Activated CD8-positive, alpha-beta memory T cell treated with anti-CD3 and anti-CD28 coated beads for 4 hours (primary cell): ENCODE data around the gene EXOG.

Experiments
- DNase-seq, 2 donors: peaks; one replicate each; pipeline ENCODE4 v3.0.0-alpha.2; 2020; ENCODE audit warnings: low read depth in 2 of 2

Gene EXOG

DNA sequence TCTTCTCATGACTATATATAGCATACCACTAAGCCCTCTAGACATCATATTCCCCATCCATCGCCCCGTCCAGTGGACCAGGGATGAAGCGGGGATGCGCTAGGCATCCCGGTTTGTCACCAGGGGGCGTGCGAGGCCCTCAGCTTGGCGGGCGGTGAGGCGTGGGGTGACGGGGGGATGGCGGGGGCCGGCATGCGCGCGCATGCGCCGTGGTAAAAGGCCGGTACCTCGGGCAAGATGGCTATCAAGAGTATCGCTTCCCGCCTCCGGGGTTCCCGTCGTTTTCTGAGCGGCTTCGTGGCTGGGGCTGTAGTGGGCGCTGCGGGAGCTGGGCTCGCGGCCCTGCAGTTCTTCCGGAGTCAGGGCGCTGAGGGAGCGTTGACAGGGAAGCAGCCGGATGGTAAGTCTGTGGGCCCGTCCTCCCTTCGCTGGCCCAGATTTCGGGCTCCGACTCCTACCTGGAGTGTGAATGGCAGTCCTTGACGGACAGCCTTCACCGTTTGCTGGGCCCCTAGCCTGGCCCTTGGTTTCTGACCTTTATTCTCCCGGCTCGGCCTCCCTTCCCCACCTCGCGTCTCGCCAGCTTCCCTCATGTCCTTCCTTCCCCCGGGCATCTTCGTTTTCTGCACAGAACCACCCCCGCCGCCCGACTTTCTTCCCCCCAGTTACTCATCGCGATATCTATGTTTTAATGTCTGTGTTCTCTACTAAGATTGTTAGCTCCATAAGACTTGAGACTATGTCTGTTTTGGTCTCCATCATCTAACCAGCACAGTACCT, at the start of gene EXOG:
Gene EXOG, plus strand, starts transcription at position 210 of the 780 bp plus-strand sequence. Its CDS starts 28 bp downstream, at position 238.
- peak; percentile 87 to 92 for DNase-seq

- no peak for DNase-seq
Measured at GRCh38 chr3:38446812-38447211, 49.3 kb upstream of the EXOG start.

DNA sequence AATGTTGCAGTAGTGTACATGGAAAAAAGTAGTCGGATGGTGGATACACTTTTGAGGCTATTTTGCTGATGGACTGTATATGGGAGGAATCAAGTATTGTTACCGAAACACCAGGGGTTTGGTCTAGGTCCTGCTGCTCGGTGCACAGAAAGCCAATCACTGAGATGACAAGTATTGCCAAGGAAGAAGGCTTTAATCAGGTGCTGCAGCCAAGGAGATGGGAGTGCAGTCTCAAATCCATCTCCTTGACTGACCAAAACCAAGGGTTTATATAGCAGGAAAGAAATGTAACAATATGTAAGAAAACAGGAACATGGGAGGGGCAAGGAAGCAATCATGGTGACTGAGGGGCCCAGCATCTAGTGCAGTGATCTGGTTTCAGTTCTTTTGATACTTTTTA, 45.3 kb upstream of the EXOG start:
- no peak for DNase-seq

GRCh38 chr3:38453075-38453912, 42.8 kb upstream of the EXOG start, which contains the start of gene ACVR2B:
Gene ACVR2B (plus strand): TSS chr3:38453890. CDS start chr3:38454323, 433 bp downstream.
- DNase-seq, result peak; percentile 38 to 58

- DNase-seq, result no peak
Measured at GRCh38 chr3:38453913-38454177, 42.3 kb upstream of the EXOG start.

- no peak for DNase-seq
Measured at GRCh38 chr3:38454178-38454883, 41.8 kb upstream of the EXOG start.

DNA sequence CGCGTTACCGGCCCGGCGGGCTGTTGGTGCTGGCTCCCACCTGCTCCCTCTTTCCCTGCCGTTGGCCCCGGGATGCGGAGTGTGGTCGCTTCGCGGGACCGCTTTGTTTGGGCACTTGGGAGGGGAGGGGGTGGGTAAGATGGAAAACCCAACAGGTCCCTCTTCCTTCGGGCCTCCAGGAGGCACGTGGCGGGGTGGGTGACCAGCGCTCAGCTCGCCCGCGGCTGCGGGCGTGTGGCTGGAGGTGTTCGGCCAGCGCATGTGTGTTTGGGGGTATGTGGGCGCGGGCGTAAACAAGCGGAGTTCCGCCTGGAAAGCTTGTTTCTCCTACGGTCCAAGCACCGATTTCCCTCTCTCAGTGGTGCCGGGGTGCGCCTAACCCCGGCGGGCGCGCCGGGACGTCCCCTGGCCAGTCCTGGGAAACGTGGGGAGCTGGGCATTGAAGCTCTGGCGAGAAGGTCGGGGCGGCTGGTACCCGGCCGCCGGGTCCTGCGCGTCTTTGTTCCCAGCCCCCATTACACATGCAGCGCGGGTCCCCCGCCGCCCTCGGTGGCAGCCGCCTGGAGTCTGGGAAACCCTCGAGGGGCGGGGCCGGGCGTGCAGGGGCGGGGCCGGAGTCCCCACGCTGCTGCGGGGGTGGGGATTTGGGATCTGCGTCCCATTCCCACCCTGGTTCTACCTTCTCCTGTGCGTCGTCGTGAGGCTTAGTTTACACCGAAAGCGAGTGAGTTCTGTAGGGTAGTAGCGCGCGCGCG, 41.1 kb upstream of the EXOG start:
- DNase-seq, result no peak

DNA sequence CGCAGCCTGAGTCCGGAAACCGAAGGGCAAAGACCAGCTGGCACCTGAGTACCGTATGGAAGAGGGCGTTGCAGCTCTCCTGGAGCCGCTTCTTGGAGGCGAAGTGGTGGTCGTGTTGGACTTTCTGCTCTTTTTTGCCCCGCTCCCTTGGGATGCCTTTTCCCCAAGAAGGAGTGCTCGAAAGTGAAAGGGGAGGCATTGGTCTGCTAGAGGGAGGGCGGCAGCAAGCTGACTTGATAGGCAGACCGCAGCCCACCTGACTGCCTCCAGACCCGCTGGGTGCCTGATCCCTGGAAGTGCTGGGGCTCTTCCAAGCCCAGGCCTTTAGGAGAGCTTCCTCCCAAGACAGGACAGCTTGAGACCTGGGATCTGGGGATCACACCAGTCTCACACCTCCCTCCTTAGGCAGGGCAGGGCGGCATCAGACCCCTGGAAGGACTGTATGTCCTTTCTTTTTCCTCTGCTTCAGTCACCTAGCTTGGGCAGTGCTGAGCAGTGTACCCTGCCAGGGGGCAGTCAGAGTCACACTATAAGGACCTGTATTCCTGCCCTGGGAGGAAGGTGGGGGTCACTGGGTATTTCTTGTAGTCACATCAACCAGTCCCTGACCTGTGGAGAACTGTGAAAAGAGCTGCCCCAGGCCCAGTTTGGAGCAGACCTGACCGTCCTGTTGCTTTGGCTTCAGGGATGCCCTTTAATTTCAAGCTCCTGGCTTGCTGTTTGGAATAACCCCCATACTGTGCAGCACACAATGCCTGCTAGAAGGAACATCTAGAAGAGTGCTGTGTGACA, 40.3 kb upstream of the EXOG start:
- DNase-seq, result no peak

DNA sequence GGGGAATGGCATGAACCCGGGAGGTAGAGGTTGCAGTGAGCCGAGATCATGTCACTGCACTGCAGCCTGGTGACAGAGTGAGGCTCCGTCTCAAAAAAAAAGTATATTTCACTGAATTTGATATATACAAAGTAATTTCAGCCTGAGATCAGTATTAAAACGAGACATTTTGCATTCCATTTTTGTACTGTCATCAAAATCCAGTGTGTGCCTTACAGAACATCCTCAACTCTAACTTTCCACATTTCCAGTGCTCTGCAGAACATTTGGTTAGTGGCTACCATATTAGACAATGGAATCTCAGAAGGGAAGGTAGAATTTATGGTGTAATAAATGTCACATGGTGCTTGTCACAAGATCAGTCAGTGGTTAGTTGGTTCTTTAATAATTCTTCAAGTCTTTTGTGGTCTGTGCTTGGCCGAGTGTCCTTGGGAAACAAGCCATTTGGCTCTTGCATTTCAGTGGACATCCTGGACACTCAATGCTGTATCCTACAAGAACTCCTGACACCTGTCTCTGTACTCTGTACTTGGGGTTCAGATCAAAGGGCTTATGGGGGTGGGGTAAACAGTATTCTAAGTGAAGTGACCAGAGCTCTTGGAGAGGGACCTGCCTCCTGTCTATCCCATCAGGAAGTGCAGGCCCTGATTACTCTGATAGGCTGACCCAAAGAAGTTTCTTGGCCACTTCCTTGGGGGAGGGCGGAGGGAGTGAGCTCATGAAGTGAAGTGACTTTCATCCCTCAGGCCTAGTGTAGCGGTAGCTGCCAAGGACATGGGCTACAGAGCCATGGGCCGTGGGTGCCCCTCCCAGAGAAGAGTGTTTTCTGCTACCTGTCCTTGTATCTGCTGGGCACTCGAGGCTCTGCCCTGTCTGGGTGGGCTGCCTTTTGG, 38.8 kb upstream of the EXOG start:
- DNase-seq, result no peak

GRCh38 chr3:38458796-38459498, 37.2 kb upstream of the EXOG start:
- no peak for DNase-seq

- no peak for DNase-seq
Measured at GRCh38 chr3:38459499-38460048, 36.6 kb upstream of the EXOG start.

GRCh38 chr3:38460377-38461270, 35.5 kb upstream of the EXOG start:
- no peak for DNase-seq

DNA sequence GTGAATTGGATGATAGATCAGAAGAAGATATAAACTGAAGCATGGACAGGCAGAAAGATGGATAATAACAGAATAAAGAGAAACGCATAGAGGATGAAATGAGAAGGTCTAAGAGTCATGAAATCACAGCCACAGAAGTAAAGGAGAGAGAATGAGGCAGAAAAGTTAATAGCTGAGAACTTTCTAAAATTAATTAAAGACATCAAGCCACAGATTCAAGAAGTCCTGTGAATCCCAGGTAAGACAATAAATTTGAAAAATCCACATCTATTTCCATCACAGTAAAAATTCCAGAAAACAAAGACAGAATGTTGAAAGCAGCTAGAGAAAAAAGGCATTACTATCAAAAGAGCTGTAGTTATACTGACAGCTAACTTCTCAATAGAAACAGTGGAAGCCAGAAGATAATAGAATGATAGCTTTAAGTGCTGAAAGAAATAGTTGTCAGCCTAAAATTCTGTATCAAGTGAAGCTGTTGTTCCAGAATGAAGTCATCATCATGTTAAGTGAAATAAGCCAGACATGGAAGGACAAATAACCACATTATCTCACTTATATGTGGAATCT, 30.5 kb upstream of the EXOG start:
- no peak for DNase-seq

DNA sequence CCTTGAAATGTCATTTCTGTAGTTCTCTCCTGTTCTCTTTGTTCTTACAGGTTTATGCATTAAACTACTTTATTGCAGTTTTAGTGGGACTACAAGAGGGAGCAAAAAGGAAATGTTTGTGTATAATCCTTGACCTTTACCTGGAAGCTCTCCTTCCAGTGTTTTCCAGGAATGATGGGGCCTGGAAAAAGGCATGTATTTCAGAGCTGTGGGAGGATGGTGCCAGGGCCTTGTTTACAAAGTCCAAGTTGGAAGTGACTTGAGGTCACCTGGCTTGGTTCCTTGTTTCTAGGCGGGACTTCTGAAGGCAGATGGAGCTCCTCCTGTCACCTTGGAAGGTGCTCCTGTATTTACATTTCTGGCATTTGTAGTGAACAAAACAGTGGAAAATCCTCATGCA, 27.4 kb upstream of the EXOG start:
- no peak for DNase-seq

- DNase-seq, result no peak
Measured at GRCh38 chr3:38469852-38470251, 26.3 kb upstream of the EXOG start.

- no peak for DNase-seq
Measured at GRCh38 chr3:38471260-38471857, 24.8 kb upstream of the EXOG start.

- no peak for DNase-seq
Measured at GRCh38 chr3:38472342-38472741, 23.8 kb upstream of the EXOG start.
